WTC11 (cell line): ENCODE measurements around the gene IQCF5.

Experiments
- CTCF ChIP-seq: fragments of 200-600 bp; IDR thresholded peaks from 2 replicates; pipeline ENCODE4 v1.8.0; 2022; ENCODE audit warnings: antibody characterized with exemption
- ELF4 ChIP-seq: sonication (generic); formaldehyde crosslinking; IDR thresholded peaks from 2 replicates; pipeline ENCODE4 v1.8.1; 2022; ENCODE audit warnings: low read depth, mild to moderate bottlenecking, moderate library complexity, missing genetic modification reagents
- GABPB1 ChIP-seq: sonication (generic); formaldehyde crosslinking; IDR thresholded peaks from 2 replicates; pipeline ENCODE4 v1.8.1; 2023; ENCODE audit warnings: mild to moderate bottlenecking, missing genetic modification reagents
- ZNF317 ChIP-seq: sonication (generic); formaldehyde crosslinking; IDR thresholded peaks from 2 replicates; pipeline ENCODE4 v1.8.1; 2023; ENCODE audit warnings: low read depth, mild to moderate bottlenecking, moderate library complexity, missing genetic modification reagents, borderline replicate concordance

DNA sequence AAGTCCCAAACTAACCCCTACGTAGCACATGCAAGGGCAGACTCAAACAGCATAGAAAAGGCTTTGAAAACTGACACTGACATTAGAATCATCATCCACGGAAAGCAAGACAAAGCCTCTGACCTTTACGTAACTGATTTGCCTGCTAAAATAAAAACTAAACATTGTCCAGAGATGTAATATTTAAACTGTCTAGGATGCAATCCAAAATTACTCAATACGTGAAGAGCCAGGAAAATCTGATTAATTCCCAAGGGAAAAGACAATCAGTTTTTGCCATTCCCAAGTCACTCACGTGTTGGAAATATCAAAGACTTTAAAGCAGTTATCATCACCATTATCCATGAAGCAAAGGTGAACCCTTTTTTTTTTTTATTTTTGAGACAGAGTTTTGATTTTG is 41.0 kb upstream of the IQCF5 start:
- TF ChIP-seq CTCF (no peak), ELF4 (CRISPR knock-in tag) (no peak), GABPB1 (CRISPR knock-in tag) (no peak), ZNF317 (CRISPR knock-in tag) (no peak)
